ENCODE results near the gene ZBTB20.

DNA sequence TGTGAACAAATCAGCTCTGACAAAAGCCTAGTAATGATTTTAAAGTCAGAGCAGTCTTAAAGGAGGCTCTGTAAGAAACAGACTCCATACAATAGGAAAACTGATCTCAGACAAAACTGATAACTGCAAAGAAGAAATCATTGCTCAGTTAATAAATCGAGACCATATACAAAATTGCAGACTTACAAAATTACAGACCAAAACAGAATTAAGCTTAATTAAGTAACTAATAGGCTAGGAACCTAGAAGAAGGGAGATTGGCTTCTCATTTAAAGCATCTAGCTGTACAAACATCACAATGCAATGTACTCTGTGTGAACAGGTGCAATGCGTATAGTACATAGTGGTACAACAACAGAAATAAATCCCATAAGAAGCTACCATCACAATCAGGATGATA lies 46.3 kb downstream of the ZBTB20 start:
- TF ChIP-seq, protein P1, sequence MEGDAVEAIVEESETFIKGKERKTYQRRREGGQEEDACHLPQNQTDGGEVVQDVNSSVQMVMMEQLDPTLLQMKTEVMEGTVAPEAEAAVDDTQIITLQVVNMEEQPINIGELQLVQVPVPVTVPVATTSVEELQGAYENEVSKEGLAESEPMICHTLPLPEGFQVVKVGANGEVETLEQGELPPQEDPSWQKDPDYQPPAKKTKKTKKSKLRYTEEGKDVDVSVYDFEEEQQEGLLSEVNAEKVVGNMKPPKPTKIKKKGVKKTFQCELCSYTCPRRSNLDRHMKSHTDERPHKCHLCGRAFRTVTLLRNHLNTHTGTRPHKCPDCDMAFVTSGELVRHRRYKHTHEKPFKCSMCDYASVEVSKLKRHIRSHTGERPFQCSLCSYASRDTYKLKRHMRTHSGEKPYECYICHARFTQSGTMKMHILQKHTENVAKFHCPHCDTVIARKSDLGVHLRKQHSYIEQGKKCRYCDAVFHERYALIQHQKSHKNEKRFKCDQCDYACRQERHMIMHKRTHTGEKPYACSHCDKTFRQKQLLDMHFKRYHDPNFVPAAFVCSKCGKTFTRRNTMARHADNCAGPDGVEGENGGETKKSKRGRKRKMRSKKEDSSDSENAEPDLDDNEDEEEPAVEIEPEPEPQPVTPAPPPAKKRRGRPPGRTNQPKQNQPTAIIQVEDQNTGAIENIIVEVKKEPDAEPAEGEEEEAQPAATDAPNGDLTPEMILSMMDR (IDR thresholded peaks at IDR 0.05): no peak
- no peak for TF ChIP-seq TEAD4 (IDR thresholded peaks at IDR 0.05; ENCODE audit: borderline replicate concordance, insufficient read depth)
- no peak for TF ChIP-seq RXRA (IDR thresholded peaks at IDR 0.05; ENCODE audit: borderline replicate concordance, low read depth)
- no peak for TF ChIP-seq RCOR1 (IDR thresholded peaks at IDR 0.05; ENCODE audit: low read length)
- TF ChIP-seq, protein P2, sequence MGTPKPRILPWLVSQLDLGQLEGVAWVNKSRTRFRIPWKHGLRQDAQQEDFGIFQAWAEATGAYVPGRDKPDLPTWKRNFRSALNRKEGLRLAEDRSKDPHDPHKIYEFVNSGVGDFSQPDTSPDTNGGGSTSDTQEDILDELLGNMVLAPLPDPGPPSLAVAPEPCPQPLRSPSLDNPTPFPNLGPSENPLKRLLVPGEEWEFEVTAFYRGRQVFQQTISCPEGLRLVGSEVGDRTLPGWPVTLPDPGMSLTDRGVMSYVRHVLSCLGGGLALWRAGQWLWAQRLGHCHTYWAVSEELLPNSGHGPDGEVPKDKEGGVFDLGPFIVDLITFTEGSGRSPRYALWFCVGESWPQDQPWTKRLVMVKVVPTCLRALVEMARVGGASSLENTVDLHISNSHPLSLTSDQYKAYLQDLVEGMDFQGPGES (IDR thresholded peaks at IDR 0.05; ENCODE audit: low read depth, low read length): no peak
- TF ChIP-seq NRF1 (IDR thresholded peaks at IDR 0.05; ENCODE audit: low read depth, low read length): no peak
- TF ChIP-seq POLR2AphosphoS5 (IDR thresholded peaks at IDR 0.05; ENCODE audit: low read depth, low read length): no peak
- TF ChIP-seq, protein P3, sequence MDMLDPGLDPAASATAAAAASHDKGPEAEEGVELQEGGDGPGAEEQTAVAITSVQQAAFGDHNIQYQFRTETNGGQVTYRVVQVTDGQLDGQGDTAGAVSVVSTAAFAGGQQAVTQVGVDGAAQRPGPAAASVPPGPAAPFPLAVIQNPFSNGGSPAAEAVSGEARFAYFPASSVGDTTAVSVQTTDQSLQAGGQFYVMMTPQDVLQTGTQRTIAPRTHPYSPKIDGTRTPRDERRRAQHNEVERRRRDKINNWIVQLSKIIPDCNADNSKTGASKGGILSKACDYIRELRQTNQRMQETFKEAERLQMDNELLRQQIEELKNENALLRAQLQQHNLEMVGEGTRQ (IDR thresholded peaks at IDR 0.05; ENCODE audit: borderline replicate concordance, low read depth, low read length): no peak

All from SK-N-SH (cell line).